T47D (cell line): ENCODE data around the gene MRPL14.
A peak's percentile ranks its signal among the peaks of the same experiment; 100 is the strongest.

Source experiments
- DNase-seq, 2 experiments: peaks; one replicate each; pipeline versions ENCODE4 v3.0.0 to v3.0.0-alpha.2; 2011 to 2012; ENCODE audit warnings: low read depth in 1 of 2, low spot score in 1 of 2
- JUND ChIP-seq: IDR thresholded peaks from 2 replicates; pipeline ENCODE4 v1.6.1; 2012; ENCODE audit warnings: low read depth
- in situ Hi-C: cut with HindIII; loops from 2 replicates; pipeline ENCODE4 v1.10.0; 2016; ENCODE audit warnings: low sequenced_read_pairs, low pct_unique_long_range_greater_than_20kb

MRPL14 gene

DNA sequence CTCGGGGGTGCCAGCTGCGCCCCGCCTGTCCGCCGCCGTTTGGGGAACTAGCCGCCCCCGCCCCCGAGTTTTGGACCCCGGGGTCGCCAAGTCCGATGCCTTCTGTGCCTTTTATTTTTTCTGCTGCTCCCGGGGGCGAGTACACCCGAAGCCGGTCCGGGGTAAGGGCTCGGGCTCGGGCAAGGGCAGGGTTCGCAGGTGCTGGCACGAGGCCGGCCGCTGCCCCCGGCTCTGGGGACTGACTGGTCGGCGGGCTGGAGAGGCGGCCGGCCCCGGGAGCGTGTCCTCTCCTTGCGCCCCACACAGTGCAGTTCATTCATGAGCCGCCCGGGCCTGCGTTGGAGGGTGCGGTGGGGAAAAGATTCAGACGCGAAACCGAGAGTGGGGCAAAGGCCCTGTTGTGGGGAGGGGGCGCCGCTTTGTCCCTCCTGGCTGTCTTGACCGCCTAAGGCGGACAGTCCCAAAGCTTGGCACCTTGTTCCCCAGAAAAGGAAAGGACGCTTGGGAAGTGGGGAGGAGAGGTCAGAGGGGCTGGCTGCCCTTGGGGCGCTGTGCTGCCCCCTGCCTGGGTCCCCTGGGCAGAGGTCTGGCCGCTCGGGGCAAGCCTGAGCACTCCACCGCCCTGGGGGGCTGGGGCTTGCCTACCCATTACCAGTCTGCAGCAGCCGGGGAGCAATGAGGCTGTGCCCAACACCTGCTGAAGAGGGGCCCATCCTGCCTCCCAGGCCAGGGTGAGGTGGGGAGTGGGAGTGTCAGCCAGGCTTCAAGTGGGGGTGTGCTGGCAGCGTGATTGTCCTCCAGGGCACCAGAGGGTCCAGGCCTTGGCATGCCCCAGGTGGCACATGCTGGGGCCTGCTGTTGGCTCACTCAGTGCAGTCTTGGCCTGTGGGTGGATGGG lies 1.0 kb upstream of the MRPL14 start:
- in situ Hi-C loops, result no loop called here
- no peak for TF ChIP-seq JUND
- peak; percentile 40 to 64 for DNase-seq

DNA sequence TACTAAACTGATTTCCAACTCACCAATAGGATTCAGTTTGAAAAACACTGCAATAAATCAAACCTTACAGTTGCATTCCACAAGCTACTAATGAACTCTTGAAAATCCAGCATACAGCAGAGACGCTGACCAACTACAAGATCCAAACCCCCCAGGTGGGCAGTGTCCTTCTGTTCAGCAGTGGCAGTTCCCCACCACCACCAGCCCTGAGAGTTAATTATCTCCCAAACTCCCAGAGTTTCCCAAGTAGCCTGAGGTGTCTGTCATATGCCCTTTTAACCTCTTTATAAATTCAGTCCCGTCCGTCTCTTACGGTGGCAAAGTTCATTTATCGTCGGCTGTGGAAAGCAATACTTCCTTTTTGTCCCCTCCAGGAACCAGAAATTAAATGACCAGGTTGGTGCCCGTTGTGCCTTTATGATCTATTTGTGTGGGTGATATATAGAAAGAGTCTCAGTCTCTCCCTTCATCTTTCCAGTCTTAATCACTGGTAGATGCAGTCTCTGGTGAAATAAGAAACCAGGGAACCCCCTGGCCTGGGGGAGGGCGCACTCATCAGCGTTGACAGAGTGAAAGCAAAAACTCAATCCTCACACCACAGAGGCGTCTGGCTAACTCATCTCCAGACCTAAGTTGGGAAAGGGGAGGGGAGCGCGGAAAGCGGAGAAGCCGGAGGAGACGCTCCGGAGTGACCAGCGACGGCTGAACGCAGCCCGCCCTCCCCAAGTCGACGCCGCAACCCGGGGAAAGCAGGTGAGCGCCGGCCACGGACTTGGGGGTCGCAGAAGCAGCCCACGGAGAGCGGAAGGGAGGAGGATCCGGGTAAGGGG lies 717 bp downstream of the MRPL14 start:
- no peak for TF ChIP-seq JUND
- peak; percentile 55 to 56 for DNase-seq
- in situ Hi-C loops, result no loop called here

DNA sequence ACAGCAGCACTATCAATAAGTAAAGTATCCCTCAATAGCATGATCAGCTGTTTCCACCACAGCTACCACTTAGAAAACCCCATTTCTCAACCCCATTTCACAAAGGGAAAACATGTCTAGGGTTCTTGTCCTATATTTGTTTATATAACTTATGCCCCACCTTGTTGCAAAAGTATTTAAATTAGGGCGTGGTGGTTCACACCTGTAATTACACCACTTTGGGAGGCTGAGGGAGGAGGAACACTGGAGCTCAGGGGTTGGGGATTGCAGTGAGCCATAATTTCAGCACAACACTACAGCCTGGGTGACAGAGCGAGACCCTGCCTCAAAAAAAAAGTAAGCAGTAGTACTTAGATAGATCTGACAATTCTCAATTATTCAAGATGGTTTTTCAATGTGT lies 3.7 kb downstream of the MRPL14 start:
- in situ Hi-C loops, result no loop called here
- DNase-seq, result no peak
- no peak for TF ChIP-seq JUND

DNA sequence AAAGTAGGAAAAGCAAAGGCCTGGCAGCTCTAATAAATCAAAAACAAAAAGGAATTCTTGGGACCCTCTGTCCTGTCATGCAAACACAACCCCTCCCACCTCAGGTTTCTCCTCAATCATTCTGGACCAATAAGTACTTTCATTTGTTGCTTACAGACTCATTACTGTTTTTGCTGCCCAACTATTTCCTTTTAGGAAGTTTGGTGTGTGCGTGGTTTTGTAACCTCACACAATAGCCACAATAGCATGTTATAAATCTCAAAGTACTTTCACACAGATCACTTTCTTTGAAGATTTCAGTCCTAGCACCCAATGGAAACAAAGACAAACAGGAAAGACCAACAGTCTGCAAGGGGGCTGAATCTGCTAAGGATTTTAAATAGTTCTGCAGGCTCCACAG lies 4.5 kb downstream of the MRPL14 start:
- TF ChIP-seq JUND, result no peak
- in situ Hi-C loops, result no loop called here
- DNase-seq, result no peak

DNA sequence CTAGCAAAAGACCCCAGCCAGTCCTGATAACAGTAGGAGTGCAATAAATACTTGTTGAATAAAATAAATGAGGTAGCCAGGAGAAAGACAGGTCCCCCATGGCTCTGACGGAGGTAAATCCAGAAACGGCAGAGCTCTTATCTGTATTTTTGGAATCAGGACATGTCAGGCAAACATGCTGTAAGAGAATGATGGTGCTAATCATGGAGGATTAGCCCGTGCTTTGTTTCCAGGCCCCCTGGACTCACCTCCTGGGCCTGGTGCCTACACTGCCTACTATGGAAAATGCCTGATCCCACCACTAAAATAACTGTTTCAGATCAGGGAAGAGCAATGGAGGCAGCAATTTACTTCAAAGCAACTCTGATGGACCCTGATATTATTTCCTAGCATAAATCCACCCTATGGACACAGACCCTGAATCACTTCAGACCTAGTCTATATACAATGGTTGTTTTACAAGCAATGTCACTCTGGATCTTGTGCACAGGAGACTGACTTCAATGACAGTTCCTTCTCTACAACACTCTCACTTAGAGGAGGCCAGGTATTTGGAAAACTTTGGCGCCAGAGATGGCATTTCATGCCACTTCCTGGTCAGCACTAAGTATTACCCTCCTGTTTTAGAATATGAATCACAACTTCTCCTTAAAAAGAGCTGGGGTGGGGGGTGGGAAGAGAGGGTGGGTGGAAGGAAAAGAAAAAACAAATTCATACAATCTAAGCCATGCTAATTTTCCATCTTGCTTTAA lies 6.4 kb downstream of the MRPL14 start:
- in situ Hi-C loops, result no loop called here
- no peak for TF ChIP-seq JUND
- no peak for DNase-seq

DNA sequence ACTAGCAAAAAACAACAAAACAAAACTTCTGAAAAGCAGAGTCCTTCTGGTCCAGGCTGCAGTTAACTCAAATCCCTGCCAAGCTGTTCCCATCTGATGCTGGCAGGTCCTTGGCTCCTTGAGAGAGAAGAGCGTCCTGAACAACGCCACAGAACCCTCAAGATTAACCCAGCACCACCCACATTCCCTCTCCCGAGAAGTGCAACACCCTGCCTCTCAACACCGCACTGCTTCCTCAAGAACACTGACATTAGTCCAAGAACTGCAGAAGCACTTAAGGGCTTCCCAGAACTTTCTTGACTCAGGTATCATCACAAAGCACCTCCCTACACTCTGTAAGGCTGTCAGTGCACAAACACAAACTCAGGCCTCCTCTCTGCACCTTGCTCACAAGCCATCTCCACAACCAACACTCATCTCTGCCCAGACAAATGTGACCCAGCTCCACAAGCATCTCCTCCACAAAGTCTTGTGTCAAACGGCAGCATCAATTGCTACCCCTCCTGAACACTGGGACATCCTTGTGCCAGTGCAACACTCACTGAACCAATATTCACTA lies 7.5 kb downstream of the MRPL14 start:
- no peak for TF ChIP-seq JUND
- in situ Hi-C loops, result no loop called here
- DNase-seq, result no peak

DNA sequence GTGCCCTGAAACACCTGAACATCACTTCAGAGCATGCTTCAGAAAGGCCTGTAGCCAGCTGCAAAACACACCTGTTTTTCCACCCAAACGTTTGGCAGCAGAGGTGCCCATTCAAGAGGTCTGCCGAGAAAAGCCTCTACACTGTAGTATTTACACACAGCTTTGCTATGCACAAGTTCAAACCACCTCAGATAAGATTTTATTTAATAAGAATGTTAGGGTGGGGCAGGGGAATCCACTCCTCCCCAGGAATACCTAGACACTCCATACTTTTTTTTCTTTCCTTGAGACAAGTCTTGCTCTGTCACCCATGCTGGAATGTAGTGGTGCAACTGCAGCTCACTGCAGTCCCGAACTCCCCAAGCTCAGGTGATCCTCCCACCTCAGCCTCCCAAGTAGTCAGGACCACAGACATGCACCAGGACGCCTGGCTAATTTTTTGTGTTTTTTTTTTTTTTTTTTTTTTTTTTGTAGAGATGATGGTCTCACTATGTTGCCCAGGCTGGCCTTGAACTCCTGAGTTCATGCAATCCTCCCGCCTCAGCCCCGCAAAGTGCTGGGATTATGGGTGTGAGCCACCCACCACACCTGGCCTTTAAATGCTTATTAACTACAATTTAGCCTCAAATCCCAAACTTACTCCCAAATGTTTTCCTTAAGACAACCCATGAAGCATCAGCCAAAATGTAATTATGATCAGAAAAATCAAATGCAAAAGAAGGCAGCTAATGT lies 9.7 kb downstream of the MRPL14 start:
- TF ChIP-seq JUND, result no peak
- in situ Hi-C loops, result no loop called here
- no peak for DNase-seq

DNA sequence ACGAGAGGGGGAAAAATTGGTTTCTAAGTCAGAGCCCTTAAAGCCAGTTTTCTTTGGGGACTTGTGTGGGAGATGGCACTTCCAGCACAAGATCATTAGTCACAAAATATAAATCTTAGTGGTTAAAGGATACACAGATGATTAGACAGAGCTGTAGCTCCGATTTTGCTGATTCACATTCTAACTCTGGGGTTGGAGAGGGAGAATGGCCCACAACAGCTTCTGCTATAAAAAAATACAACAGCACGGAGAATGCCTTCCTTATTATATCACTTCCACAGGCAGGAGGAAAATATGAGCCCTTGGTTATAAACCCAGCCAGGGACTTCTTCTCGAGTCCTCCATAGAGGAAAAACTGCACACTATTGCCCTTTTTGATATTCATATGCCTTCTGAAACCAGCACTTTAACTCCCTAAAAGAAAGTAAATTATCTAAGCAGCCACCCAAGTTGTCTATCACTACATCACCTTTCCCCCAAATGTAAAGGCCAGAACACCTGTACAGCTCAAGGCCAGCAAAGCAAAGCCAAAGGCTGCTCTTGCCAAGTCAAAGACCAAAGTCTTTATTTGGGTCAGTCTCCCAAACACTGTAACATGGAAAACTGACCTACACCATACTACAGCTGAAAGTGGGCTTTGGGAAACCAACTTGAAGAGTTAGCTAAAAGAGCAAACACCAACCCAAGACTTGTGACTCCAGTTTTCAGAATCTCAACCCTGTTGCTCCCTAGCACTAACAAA lies 10.4 kb downstream of the MRPL14 start:
- DNase-seq, result no peak
- TF ChIP-seq JUND, result no peak

DNA sequence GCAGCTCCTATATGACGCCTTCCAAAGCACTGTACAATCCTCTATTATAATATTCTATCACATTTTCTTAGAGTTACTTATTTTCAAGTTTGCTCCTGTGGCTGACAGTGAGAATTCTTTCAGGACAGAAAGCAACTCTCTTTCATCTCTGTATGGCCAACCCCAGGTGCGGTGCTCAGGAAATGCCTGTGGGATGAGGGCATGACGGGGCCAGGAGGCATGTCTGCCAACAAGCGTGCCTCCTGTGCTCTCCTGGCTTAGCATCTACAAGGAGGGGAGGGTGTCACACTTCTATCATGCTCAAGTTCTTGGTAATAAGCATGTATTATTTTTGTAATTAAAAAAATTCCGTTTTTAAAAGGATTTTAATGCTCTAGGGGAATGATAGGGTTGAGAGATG lies 11.4 kb downstream of the MRPL14 start:
- in situ Hi-C loops, result no loop called here

More for the DNA sequence above, 10.4 kb downstream of the MRPL14 start:
- in situ Hi-C loops, result no loop called here

DNA sequence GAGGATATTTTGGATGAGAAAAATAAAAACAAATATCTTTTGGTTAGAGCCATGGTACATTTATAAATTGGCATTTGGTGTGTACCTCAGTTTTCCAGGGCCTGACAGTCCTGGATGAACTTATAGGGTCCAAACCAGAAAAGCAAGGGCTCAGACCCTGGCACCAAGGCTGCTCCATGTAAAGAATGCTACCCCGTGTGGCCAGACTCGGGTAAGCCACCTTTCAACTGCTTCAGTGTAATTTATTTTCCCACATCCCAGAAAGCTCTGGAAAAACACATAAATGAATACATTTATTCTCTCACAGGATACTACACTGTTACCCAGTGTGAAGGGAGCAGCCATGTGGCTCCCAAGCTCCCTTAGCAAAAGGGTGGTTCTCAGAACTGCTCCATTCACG lies 13.8 kb downstream of the MRPL14 start:
- in situ Hi-C loops, result no loop called here
- DNase-seq, result peak in 1 of 2 experiments; percentile 36
- no peak for TF ChIP-seq JUND

More for the DNA sequence above, 11.4 kb downstream of the MRPL14 start:
- no peak for DNase-seq
- TF ChIP-seq JUND, result no peak
